Endothelial cell of umbilical vein (primary cell): ENCODE measurements around the gene RXFP1.

Source experiments
- CTCF ChIP-seq, 2 donors: IDR thresholded peaks; 1 replicate in 1 of 2; 2 replicates in 1 of 2; pipeline ENCODE4 v1.5.1; 2011; ENCODE audit warnings: low read length in 2 of 2, mild to moderate bottlenecking in 2 of 2, moderate library complexity in 2 of 2, control low read depth in 1 of 2, inconsistent platforms in 1 of 2, low read depth in 1 of 2; ENCODE audit not compliant: insufficient read depth in 1 of 2; ENCODE audit errors: extremely low read depth in 1 of 2
- EZH2 ChIP-seq: IDR thresholded peaks from 2 replicates; pipeline ENCODE4 v1.6.1; 2012; ENCODE audit warnings: borderline replicate concordance, low read depth, mild to moderate bottlenecking, moderate library complexity, low read length, inconsistent platforms; ENCODE audit not compliant: severe bottlenecking
- FOS ChIP-seq: IDR thresholded peaks from 2 replicates; pipeline ENCODE4 v1.6.1; 2011; ENCODE audit warnings: mild to moderate bottlenecking, low read length, moderate library complexity, borderline replicate concordance; ENCODE audit not compliant: insufficient read depth
- GATA2 ChIP-seq: IDR thresholded peaks from 2 replicates; pipeline ENCODE4 v1.7.0; 2011; ENCODE audit warnings: low read depth, mild to moderate bottlenecking, moderate library complexity, mixed read lengths, low read length; ENCODE audit not compliant: insufficient read length, insufficient read depth
- JUN ChIP-seq: IDR thresholded peaks from 2 replicates; pipeline ENCODE4 v1.6.1; 2011; ENCODE audit warnings: borderline replicate concordance, low read depth; ENCODE audit not compliant: insufficient read length, insufficient read depth
- MAX ChIP-seq: IDR thresholded peaks from 2 replicates; pipeline ENCODE4 v1.6.1; 2011; ENCODE audit not compliant: insufficient read depth, insufficient read length
- POLR2A ChIP-seq: IDR thresholded peaks from 2 replicates; pipeline ENCODE4 v1.6.1; 2012; ENCODE audit warnings: low read depth, mild to moderate bottlenecking, control low read depth, low read length
- POLR2AphosphoS5 ChIP-seq: IDR thresholded peaks from 2 replicates; pipeline ENCODE4 v1.6.1; 2012; ENCODE audit warnings: low read depth, mild to moderate bottlenecking, control low read depth, low read length, moderate library complexity; ENCODE audit not compliant: insufficient read depth

- TF ChIP-seq POLR2A (no peak), CTCF (IDR thresholded peaks at IDR 0.05; ENCODE audit: extremely low read depth in 1 of 2, insufficient read depth in 1 of 2, low read depth in 1 of 2, low read length in 2 of 2) (no peak), EZH2 (no peak), MAX (no peak), JUN (no peak), POLR2AphosphoS5 (no peak), FOS (no peak), GATA2 (no peak)
Observed at GRCh38 chr4:158572608-158573007, 50.9 kb downstream of the RXFP1 start.
